Loucy (cell line): ENCODE results near the gene NEMF.
"Not testable (repeated sequence)": the region's sequence is repeated elsewhere in the genome, so short reads cannot be mapped to it uniquely, and the experiment has no call there.

Experiments used
- EZH2phosphoT487 ChIP-seq: fragments of 200-600 bp; IDR thresholded peaks from 2 replicates; pipeline ENCODE4 v1.6.1; 2018; ENCODE audit warnings: antibody characterized with exemption, mild to moderate bottlenecking, moderate library complexity, borderline replicate concordance
- TF ChIP-seq, protein P1 (sequence below): fragments of 200-600 bp; sonication (generic); conservative IDR thresholded peaks from 2 replicates; pipeline ENCODE4 v1.5.1; 2014; ENCODE audit warnings: mild to moderate bottlenecking, antibody characterized with exemption, low read length

GRCh38 chr14:49873548-49873947 lies 21.0 kb upstream of the NEMF start:
- not testable (repeated sequence) for TF ChIP-seq EZH2phosphoT487
- TF ChIP-seq, protein P1, sequence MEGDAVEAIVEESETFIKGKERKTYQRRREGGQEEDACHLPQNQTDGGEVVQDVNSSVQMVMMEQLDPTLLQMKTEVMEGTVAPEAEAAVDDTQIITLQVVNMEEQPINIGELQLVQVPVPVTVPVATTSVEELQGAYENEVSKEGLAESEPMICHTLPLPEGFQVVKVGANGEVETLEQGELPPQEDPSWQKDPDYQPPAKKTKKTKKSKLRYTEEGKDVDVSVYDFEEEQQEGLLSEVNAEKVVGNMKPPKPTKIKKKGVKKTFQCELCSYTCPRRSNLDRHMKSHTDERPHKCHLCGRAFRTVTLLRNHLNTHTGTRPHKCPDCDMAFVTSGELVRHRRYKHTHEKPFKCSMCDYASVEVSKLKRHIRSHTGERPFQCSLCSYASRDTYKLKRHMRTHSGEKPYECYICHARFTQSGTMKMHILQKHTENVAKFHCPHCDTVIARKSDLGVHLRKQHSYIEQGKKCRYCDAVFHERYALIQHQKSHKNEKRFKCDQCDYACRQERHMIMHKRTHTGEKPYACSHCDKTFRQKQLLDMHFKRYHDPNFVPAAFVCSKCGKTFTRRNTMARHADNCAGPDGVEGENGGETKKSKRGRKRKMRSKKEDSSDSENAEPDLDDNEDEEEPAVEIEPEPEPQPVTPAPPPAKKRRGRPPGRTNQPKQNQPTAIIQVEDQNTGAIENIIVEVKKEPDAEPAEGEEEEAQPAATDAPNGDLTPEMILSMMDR = not testable (repeated sequence)
